ENCODE results near the gene PDCD11.
"Not testable (repeated sequence)": the region's sequence is repeated elsewhere in the genome, so short reads cannot be mapped to it uniquely, and the experiment has no call there.

The PDCD11 gene

GRCh38 chr10:103472005-103472404 lies 75.6 kb downstream of the PDCD11 start:
- DNase-seq (ENCODE audit: low read depth, low spot score) = no peak

GRCh38 chr10:103473261-103473671 lies 76.8 kb downstream of the PDCD11 start:
- no peak for DNase-seq (ENCODE audit: low read depth, low spot score)

- no peak for DNase-seq (ENCODE audit: low read depth, low spot score)
Measured at GRCh38 chr10:103474077-103474476, 77.7 kb downstream of the PDCD11 start.

GRCh38 chr10:103475437-103475836 lies 79.0 kb downstream of the PDCD11 start:
- DNase-seq (ENCODE audit: low read depth, low spot score) = no peak

GRCh38 chr10:103476046-103476768 lies 79.8 kb downstream of the PDCD11 start:
- DNase-seq (ENCODE audit: low read depth, low spot score) = no peak

GRCh38 chr10:103478671-103479070 lies 82.2 kb downstream of the PDCD11 start:
- no peak for DNase-seq (ENCODE audit: low read depth, low spot score)

GRCh38 chr10:103479135-103479534 lies 82.7 kb downstream of the PDCD11 start, which contains the start of gene CALHM3:
TSS of gene CALHM3 (minus strand) at chr10:103479240. CDS start at chr10:103479032, 208 bp downstream.
- no peak for DNase-seq (ENCODE audit: low read depth, low spot score)

GRCh38 chr10:103480521-103480920 lies 84.1 kb downstream of the PDCD11 start:
- DNase-seq (ENCODE audit: low read depth, low spot score) = no peak

- peak; percentile 69 for DNase-seq (ENCODE audit: low read depth, low spot score)
Measured at GRCh38 chr10:103481974-103482531, 85.6 kb downstream of the PDCD11 start.

- DNase-seq (ENCODE audit: low read depth, low spot score) = not testable (repeated sequence)
Measured at GRCh38 chr10:103486635-103487409, 90.4 kb downstream of the PDCD11 start.

GRCh38 chr10:103487410-103487708 lies 90.9 kb downstream of the PDCD11 start:
- DNase-seq (ENCODE audit: low read depth, low spot score) = no peak

- DNase-seq (ENCODE audit: low read depth, low spot score) = no peak
Measured at GRCh38 chr10:103490986-103491314, 94.5 kb downstream of the PDCD11 start.

- peak; percentile 80 for DNase-seq (ENCODE audit: low read depth, low spot score)
Measured at GRCh38 chr10:103491729-103492364, 95.4 kb downstream of the PDCD11 start.

- no peak for DNase-seq (ENCODE audit: low read depth, low spot score)
Measured at GRCh38 chr10:103492655-103493261, 96.3 kb downstream of the PDCD11 start.

- no peak for DNase-seq (ENCODE audit: low read depth, low spot score)
Measured at GRCh38 chr10:103493362-103493915, 97.0 kb downstream of the PDCD11 start, which contains the start of gene NEURL1. TSS of gene NEURL1 (plus strand) at chr10:103493705. CDS start at chr10:103494388, 683 bp downstream.

GRCh38 chr10:103493916-103494877 lies 97.8 kb downstream of the PDCD11 start:
- DNase-seq (ENCODE audit: low read depth, low spot score) = peak; percentile 29

- no peak for DNase-seq (ENCODE audit: low read depth, low spot score)
Measured at GRCh38 chr10:103495321-103495720, 98.9 kb downstream of the PDCD11 start.
